ENCODE data around the gene CEPT1.
"Not testable (repeated sequence)": the region's sequence is repeated elsewhere in the genome, so short reads cannot be mapped to it uniquely, and the experiment has no call there.

The CEPT1 gene

DNA sequence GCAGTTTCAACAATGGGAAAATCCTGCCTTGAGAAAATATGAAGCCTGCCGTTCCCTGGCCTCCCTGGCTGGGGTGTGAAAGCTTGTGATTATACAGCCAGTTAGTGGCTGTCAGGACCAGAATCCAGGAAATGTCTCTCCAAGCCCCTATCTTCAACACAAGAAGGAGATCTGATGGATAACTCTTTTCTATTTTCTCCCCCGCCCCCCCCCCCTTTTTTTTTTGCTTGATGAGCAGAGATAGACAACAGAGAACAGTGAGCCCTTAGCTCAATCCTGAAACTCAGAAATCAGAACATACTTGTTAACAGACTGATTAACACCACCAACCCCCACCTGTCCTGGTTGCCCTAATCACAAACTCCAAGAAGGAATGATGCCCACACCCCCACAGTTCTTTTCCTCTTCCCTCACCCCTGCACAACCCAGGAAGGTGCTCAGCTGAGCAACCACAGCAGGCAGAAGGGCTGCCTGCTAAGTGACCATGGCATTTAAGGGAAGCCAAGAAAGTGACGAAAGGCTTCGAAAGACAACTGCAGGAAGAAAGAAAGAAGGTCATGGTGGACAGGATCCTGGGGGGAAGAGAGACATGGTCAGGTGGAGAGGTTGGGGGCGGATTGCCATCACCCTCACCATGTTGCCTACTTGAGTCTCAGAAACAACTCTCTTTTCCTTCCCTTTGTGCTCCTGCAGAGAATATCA lies 72.8 kb downstream of the CEPT1 start:
- no peak for DNase-seq

DNA sequence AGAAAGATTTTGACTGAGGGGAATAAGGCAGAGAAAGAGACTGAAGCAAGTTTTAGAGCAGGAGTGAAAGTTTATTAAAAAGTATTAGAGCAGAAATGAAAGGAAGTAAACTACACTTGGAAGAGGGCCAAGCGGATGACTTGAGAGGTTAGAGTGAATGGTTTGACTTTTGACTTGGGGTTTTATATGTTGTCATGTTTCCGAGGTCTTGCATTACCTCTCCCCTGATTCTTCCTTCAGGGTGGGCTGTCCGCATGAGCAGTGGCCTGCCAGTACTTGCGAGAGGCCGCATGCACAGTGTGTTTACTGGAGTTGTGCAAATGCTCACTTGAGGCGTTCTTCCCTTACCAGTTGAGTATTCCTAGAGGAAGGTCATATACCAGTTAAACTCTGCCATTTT lies 73.4 kb downstream of the CEPT1 start:
- peak; percentile 69 for DNase-seq

DNA sequence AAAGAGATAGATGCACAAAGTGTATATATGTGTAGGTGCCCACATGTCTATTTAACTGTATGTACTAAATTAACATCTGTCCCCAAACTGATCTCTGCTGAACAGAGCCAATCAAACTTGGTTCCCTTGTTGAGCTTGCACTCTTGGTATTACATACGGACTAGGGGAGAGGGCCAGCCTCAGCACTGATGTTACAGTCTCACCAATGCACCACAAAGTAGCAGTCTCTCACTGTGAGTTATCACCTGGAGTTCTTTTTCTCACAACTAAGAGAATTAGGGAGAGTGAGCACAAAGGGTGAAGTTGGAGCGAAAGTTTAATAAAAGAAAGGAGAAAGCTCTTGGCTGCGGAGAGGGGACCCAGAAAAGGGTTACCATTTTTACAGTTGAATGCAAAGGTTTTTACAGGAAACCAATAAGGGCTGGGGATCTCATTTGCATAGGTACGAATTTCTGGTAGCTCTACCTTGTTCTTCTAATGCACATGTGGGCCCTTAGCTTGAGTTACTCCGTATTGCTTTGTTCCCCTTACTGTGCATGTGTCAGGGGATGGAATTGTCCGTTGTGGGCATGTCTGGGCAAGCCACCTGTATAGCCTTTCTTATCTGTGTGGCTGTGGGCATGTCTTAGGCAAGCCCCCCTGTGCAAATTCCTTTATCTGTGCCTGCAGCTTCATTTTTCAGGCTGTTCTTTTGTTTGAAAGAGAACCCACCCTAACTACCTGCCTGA lies 74.2 kb downstream of the CEPT1 start:
- no peak for DNase-seq

DNA sequence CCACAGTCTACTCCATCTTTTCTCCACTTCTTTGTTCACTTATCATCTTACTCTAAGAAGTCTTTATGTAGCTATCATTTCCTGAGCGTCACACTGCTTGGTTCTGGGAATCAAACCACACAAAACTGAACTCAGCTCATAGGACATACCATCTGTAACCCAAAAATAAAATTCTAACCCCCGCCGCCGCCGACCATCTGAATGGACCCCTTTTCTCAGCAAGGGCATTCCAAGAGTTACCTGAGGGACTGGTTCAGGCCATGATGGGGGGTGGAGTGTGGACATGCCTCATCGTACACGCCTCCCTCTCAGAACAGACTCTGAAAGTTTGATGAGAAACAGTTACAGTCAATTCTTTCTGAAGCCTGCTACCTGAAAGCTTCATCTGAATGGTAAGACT lies 74.9 kb downstream of the CEPT1 start:
- DNase-seq: peak; percentile 53

GRCh38 chr1:111215285-111215684 lies 75.3 kb downstream of the CEPT1 start:
- DNase-seq: not testable (repeated sequence)

GRCh38 chr1:111216751-111217150 lies 76.7 kb downstream of the CEPT1 start:
- no peak for DNase-seq

DNA sequence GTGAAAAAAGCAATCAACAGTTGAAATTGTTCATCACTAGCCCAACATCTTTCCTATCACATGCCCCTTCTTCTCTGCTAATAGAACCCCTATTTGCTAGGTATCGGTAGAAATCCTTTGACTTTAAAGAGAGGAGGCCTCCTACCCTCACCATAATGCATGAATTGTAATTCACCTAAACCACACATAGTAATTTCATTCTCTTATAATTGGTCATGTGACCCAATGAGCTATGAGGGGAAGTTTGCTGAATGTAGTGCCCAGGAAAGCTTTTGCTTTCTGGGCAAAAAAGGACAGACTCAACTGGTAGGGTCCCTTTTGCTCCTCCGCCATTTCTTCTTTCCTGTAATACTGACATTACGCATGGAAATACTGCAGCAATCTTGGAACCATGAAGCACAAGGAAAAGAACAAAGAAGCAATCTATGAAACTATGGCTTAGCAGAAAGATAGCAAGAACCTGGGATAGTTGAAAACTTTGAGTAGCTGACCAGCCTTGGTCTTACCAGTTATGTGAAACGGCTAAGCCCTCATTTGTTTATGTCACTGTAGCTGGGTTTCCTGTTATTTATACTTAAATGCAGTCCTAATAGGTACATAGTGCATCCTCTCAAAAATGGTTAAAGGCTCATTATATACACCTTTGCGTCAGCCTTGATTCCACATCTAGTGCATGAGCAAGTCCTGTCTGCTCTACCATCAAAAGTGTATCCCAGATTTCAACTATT lies 77.3 kb downstream of the CEPT1 start:
- DNase-seq: no peak

DNA sequence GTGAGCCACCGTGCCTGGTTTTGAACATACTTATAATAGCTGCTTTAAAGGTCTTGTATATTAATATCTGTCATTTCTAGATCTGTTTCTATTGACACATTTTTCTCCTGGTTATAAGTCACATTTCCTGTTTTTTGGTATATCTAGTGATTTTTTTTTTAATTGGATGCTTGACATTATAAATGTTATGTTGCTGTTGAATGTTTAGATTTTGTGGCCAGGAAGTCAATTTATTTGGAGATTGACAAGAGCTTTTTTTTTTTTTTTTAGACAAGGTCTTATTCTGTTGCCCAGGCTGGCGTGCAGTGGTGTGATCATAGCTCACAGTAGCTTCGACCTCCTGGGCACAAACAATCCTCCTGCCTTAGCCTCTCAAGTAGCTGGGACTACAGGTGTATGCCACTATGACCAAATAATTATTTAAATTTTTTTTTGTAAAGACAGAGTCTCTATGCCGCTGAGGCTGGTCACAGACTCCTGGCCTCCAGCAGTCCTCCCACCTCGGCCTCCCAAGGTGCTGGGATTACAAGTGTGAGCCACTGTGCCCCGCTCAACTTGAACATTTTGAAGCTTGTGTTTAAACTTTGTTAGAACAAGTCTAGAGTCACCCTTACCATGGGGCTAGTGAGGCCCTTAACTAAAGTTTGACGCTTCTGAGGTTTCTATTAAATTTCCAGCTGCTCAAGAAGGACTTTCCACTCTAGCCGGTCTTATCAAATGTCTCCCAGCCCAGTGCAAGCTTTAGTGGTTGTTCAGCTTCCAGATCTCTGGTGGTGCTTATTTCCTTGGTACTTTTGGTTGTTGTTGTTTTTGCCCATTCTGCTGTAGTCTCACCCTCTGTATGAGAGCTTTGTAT lies 78.9 kb downstream of the CEPT1 start:
- DNase-seq: peak; percentile 45

- DNase-seq: peak; percentile 58
Observed at GRCh38 chr1:111219557-111220286, 79.7 kb downstream of the CEPT1 start.

GRCh38 chr1:111220302-111220890 lies 80.4 kb downstream of the CEPT1 start:
- no peak for DNase-seq

DNA sequence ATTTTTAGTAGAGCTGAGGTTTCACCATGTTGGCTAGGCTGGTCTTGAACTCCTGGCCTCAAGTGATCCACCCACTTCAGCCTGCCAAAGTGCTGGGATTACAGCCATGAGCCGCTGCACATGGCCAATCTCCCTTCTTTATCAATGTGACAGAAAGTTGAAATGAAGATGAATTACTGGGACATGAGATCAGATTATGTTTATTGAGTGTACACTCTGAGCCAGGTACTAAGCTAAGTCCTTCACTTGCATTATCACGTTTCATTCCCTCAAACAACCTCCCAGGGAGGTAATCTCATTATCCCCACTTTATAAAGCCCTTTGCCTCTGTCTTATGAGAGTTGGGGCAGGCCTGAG lies 81.2 kb downstream of the CEPT1 start:
- no peak for DNase-seq

- DNase-seq: peak; percentile 70
Observed at GRCh38 chr1:111221633-111222291, 81.7 kb downstream of the CEPT1 start.

GRCh38 chr1:111222308-111223125 lies 82.5 kb downstream of the CEPT1 start:
- peak; percentile 91 for DNase-seq

GRCh38 chr1:111223126-111223685 lies 83.2 kb downstream of the CEPT1 start:
- DNase-seq: peak; percentile 19

DNA sequence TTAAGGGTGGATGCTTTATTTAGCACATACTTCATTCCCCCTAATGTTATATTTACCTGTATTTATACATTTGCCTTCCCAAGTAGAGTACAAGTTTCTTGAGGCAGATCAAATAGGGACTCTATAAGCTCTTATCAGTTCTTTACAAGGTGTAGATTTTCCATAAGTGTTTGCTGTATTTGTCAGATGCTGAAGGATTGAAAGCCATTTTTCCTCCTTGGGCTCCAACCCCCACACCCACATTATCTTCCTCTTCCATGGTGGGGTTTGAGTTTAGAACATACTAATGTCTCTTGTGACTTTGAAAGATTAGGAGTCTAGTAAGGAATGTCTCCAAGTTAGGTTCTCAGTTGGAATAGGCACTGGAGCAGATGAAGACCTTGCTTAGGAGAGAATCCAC lies 85.1 kb downstream of the CEPT1 start:
- DNase-seq: no peak

- DNase-seq: peak; percentile 68
Observed at GRCh38 chr1:111225717-111226400, 85.8 kb downstream of the CEPT1 start.

- no peak for DNase-seq
Observed at GRCh38 chr1:111227434-111227833, 87.4 kb downstream of the CEPT1 start, which contains the start of gene CHI3L2. TSS of gene CHI3L2 (plus strand) at chr1:111227713. CDS start at chr1:111227730, 17 bp downstream.

DNA sequence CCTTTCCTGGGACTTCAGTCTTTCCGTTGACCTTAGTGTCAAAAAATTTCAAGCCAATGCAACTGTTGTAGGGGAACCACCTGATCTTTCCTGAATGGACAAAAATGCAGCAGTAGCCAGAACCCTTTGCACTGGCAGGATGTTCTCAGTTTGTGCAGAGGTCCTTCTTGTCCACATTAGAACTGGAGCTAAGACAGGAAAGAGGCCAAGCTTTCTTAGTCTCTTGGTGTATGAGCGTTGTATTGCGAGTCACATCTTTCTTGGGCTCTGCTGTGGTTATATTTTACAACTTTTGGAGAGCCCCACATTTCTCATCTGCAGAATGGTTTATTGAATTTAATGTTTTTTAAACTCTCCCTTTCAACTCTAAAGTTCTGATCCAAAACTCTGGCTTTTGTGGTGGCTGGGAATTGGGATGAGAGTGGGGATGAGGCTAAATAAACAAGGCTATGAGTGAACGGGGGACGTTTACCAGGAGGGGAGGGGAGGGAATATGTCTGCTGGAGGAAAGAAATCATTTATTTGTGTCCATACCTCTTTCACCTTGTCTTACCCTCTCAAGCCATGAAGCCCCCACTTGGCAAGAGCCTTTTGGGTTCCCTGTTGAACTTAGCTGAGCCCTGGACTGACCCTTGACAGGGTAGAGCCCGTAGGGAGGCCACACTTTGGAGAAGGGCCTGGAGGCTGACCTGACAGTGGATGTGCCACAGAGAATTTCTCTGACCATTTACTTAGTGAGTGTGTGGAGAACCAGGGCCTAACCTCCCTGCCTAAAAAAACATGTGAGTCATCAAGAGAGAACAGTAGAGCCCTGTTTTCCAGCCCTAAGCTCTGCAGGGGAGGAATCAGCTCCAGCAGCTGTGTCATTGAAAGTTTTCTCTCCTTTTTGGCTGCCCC lies 88.1 kb downstream of the CEPT1 start:
- DNase-seq: peak; percentile 37

Measured in CD4-positive, alpha-beta T cell treated with Interleukin-17A for 4 hours (primary cell).